K562 (cell line): ENCODE data around the gene ORAI2. TPM values are rescaled to one million over a fixed set of nuclear protein-coding genes. Genes with fewer than 3 reads are reported as not detected.

ENCODE experiments used
- ATF7 ChIP-seq: fragments of 450-650 bp; IDR thresholded peaks from 2 replicates; pipeline ENCODE4 v1.7.1; 2014; ENCODE audit warnings: mild to moderate bottlenecking, moderate library complexity
- BCOR ChIP-seq: fragments of 450-650 bp; IDR thresholded peaks from 2 replicates; pipeline ENCODE4 v1.6.1; 2016
- CBFA2T3 ChIP-seq: fragments of 450-650 bp; IDR thresholded peaks from 2 replicates; pipeline ENCODE4 v1.6.1; 2017
- CREM ChIP-seq: IDR thresholded peaks from 2 replicates; pipeline ENCODE4 v1.6.1; 2014; ENCODE audit warnings: antibody characterized with exemption, low read depth
- EGR1 ChIP-seq: fragments of 450-650 bp; conservative IDR thresholded peaks from 2 replicates; pipeline ENCODE4 v1.6.1; 2017; ENCODE audit warnings: mild to moderate bottlenecking
- IRF9 ChIP-seq: fragments of 450-650 bp; IDR thresholded peaks from 2 replicates; pipeline ENCODE4 v1.6.1; 2016; ENCODE audit warnings: missing biosample characterization, missing genetic modification characterization
- MEIS2 ChIP-seq: fragments of 450-650 bp; IDR thresholded peaks from 2 replicates; pipeline ENCODE4 v1.6.1; 2014; ENCODE audit warnings: mild to moderate bottlenecking; ENCODE audit not compliant: partially characterized antibody
- PPARD ChIP-seq: fragments of 250-450 bp; sonication (Bioruptor Pico); IDR thresholded peaks from 2 replicates; pipeline ENCODE4 v1.8.0; 2022; ENCODE audit warnings: inconsistent platforms, mild to moderate bottlenecking, moderate library complexity
- PREB ChIP-seq: sonication (generic); formaldehyde crosslinking; IDR thresholded peaks from 2 replicates; pipeline ENCODE4 v1.8.1; 2023; ENCODE audit warnings: mild to moderate bottlenecking, missing genetic modification reagents
- RAD21 ChIP-seq, 2 experiments: fragments of 250-450 bp in 1 of 2; fragments of 450-650 bp in 1 of 2; sonication (Bioruptor Pico) in 1 of 2; formaldehyde crosslinking in 1 of 2; IDR thresholded peaks in 1 of 2; conservative IDR thresholded peaks in 1 of 2; 2 replicates each; pipeline versions ENCODE4 v1.4.0 to v1.8.0; 2020 to 2022; ENCODE audit warnings: mild to moderate bottlenecking in 2 of 2, moderate library complexity in 1 of 2
- RCOR1 ChIP-seq, 2 experiments: IDR thresholded peaks; 2 replicates each; pipeline ENCODE4 v1.6.1; 2012; ENCODE audit warnings: low read depth in 2 of 2, low read length in 2 of 2, borderline replicate concordance in 1 of 2, improper control_type of control experiment in 1 of 2
- RNF2 ChIP-seq: sonication (generic); IDR thresholded peaks from 2 replicates; pipeline ENCODE4 v1.6.1; 2016
- SMAD1 ChIP-seq: fragments of 150-350 bp; IDR thresholded peaks from 2 replicates; pipeline ENCODE4 v1.6.1; 2014; ENCODE audit warnings: low read length, low read depth; ENCODE audit not compliant: partially characterized antibody
- SMARCA4 ChIP-seq: fragments of 450-650 bp; IDR thresholded peaks from 2 replicates; pipeline ENCODE4 v1.6.1; 2016
- TCF3 ChIP-seq: sonication (generic); formaldehyde crosslinking; IDR thresholded peaks from 2 replicates; pipeline ENCODE4 v1.4.0; 2020; ENCODE audit warnings: mild to moderate bottlenecking, missing genetic modification reagents
- U2AF2 ChIP-seq: fragments of 200-400 bp; formaldehyde crosslinking; optimal IDR thresholded peaks from 2 replicates; pipeline ENCODE3; 2017; ENCODE audit warnings: low read depth, mild to moderate bottlenecking, low read length
- ZBTB7A ChIP-seq: IDR thresholded peaks from 2 replicates; pipeline ENCODE4 v1.6.1; 2011; ENCODE audit warnings: low read depth, mild to moderate bottlenecking, low read length, moderate library complexity, borderline replicate concordance; ENCODE audit not compliant: control insufficient read depth
- ZNF12 ChIP-seq: sonication (generic); formaldehyde crosslinking; IDR thresholded peaks from 2 replicates; pipeline ENCODE4 v1.4.0; 2020; ENCODE audit warnings: mild to moderate bottlenecking, missing genetic modification reagents
- ZNF445 ChIP-seq: fragments of 250-450 bp; sonication (Bioruptor Pico); IDR thresholded peaks from 2 replicates; pipeline ENCODE4 v1.4.0; 2020; ENCODE audit warnings: low read depth, mild to moderate bottlenecking, moderate library complexity
- ZNF764 ChIP-seq: fragments of 250-450 bp; sonication (Bioruptor Pico); IDR thresholded peaks from 2 replicates; pipeline ENCODE4 v1.4.0; 2020; ENCODE audit warnings: low read depth, mild to moderate bottlenecking, moderate library complexity
- polyA plus RNA-seq, 8 experiments: library from polyadenylated mRNA; depleted of rRNA in 4 of 8; stranded (reverse) in 5 of 8; unstranded in 3 of 8; fragments of >200 nt; fragmentation: Nextera tagmentation in 2 of 8; fragmentation: Illumina TruSeq in 1 of 8; extraction: Ambion mirVana in 2 of 8; extraction: Trizol in 1 of 8; gene quantifications; 2 replicates each; pipeline versions ENCODE4 v1.2.1 to v1.2.3, GENCODE V29; 2011 to 2014; ENCODE audit warnings: inconsistent platforms in 1 of 8, missing spikeins in 1 of 8
- total RNA-seq, 7 experiments: library from RNA; depleted of rRNA in 6 of 7; stranded (reverse); fragments of >200 nt in 6 of 7; fragmentation: Illumina TruSeq in 2 of 7; extraction: Trizol in 2 of 7; gene quantifications; 2 replicates each; pipeline versions ENCODE4 v1.2.1 to v1.2.3, GENCODE V29; 2011 to 2021; ENCODE audit warnings: low replicate concordance in 1 of 7
- TF ChIP-seq, protein P1 (sequence below): fragments of 450-650 bp; IDR thresholded peaks from 2 replicates; pipeline ENCODE4 v1.6.1; 2016
- TF ChIP-seq, protein P2 (sequence below), 3 experiments: fragments of 200-800 bp in 1 of 3; sonication (Bioruptor generic) in 1 of 3; sonication (generic) in 1 of 3; formaldehyde crosslinking in 1 of 3; IDR thresholded peaks; 2 replicates each; pipeline versions ENCODE4 v1.6.1 to v1.8.0; 2016 to 2022; ENCODE audit warnings: mild to moderate bottlenecking in 2 of 3, missing compliant biosample characterization in 2 of 3, missing genetic modification characterization in 2 of 3, missing genetic modification reagents in 1 of 3
- TF ChIP-seq, protein P3 (sequence below), 2 experiments: fragments of 450-650 bp in 1 of 2; sonication (generic) in 1 of 2; formaldehyde crosslinking; conservative IDR thresholded peaks; 2 replicates each; pipeline versions ENCODE4 v1.4.0 to v1.8.1; 2020 to 2022; ENCODE audit warnings: mild to moderate bottlenecking in 1 of 2, missing genetic modification reagents in 1 of 2

The ORAI2 gene
- total and polyA plus RNA-seq, 9 of the 15 experiments (the other 6 are each of a cell fraction or from before 2014, with no cell fraction given), result 1.1 to 27.7 (median 9.2) TPM

- TF ChIP-seq CREM, result peak; percentile 5; the same call in 1 of the 2 replicates
- peak; percentile 48; the same call in 1 of the 2 replicates for TF ChIP-seq ATF7
- TF ChIP-seq RCOR1 (IDR thresholded peaks at IDR 0.05; ENCODE audit: borderline replicate concordance in 1 of 2, low read depth in 2 of 2, low read length in 2 of 2), result peak in 1 of 2 experiments; percentile 90; a peak in 1 of 4 replicates
- TF ChIP-seq, protein P1, sequence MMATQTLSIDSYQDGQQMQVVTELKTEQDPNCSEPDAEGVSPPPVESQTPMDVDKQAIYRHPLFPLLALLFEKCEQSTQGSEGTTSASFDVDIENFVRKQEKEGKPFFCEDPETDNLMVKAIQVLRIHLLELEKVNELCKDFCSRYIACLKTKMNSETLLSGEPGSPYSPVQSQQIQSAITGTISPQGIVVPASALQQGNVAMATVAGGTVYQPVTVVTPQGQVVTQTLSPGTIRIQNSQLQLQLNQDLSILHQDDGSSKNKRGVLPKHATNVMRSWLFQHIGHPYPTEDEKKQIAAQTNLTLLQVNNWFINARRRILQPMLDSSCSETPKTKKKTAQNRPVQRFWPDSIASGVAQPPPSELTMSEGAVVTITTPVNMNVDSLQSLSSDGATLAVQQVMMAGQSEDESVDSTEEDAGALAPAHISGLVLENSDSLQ, result peak; percentile 58
- peak; percentile 47 for TF ChIP-seq SMAD1
- peak; percentile 54 for TF ChIP-seq MEIS2
- TF ChIP-seq RNF2, result no peak
- peak; percentile 98 for TF ChIP-seq ZNF12
- TF ChIP-seq ZNF445, result no peak
- no peak for TF ChIP-seq PREB (CRISPR knock-in tag)
- TF ChIP-seq U2AF2, result no peak
- TF ChIP-seq PPARD, result no peak
- peak in 1 of 2 experiments; percentile 25; a peak in 1 of 4 replicates for TF ChIP-seq RAD21 (CRISPR knock-in tag; conservative IDR thresholded peaks at IDR 0.05 in 1 of 2, IDR thresholded peaks at IDR 0.05 in 1 of 2)
- TF ChIP-seq, protein P2, sequence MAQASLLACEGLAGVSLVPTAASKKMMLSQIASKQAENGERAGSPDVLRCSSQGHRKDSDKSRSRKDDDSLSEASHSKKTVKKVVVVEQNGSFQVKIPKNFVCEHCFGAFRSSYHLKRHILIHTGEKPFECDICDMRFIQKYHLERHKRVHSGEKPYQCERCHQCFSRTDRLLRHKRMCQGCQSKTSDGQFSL (CRISPR knock-in tag; IDR thresholded peaks at IDR 0.05), result peak; percentile 69
- TF ChIP-seq, protein P2 (tag; IDR thresholded peaks at IDR 0.05), result no peak
- 0 out of 2 replicates have a peak, but pooled peaks have one; percentile 32 for TF ChIP-seq ZNF764 (CRISPR knock-in tag)
- TF ChIP-seq BCOR, result 0 out of 2 replicates have a peak, but pooled peaks have one; percentile 37
- TF ChIP-seq, protein P3, sequence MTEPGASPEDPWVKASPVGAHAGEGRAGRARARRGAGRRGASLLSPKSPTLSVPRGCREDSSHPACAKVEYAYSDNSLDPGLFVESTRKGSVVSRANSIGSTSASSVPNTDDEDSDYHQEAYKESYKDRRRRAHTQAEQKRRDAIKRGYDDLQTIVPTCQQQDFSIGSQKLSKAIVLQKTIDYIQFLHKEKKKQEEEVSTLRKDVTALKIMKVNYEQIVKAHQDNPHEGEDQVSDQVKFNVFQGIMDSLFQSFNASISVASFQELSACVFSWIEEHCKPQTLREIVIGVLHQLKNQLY (CRISPR knock-in tag; conservative IDR thresholded peaks at IDR 0.05), result no peak
- TF ChIP-seq SMARCA4, result peak; percentile 69; the same call in 1 of the 2 replicates
- peak; percentile 40; the same call in 1 of the 2 replicates for TF ChIP-seq TCF3 (CRISPR knock-in tag)
- TF ChIP-seq IRF9 (tag), result no peak
- no peak for TF ChIP-seq EGR1
- TF ChIP-seq CBFA2T3, result peak; percentile 42
- TF ChIP-seq ZBTB7A, result peak; percentile 48; the same call in 1 of the 2 replicates
These were observed 6.8 kb downstream of the ORAI2 start (continued) for GRCh38 chr7:102439963-102440795.
